B cell (primary cell): ENCODE measurements around the gene SEZ6L2. TPM values are rescaled to one million over a fixed set of nuclear protein-coding genes. Genes with fewer than 3 reads are reported as not detected.

Source experiments
- ATAC-seq: fragments of 200-7000 bp; cut with Tn5 transposase; one replicate; pipeline ENCODE4 v1.10.0; 2021; ENCODE audit warnings: low read depth, mild to moderate bottlenecking, moderate number of reproducible peaks, moderate library complexity
- CTCF ChIA-PET: fragments of 350-600 bp; sonication (Branson Sonifier 250); formaldehyde crosslinking; loops from one replicate; lab custom pipeline; 2021; ENCODE audit warnings: antibody characterized with exemption, inconsistent platforms; lab: Charles Lee
- POLR2A ChIA-PET: fragments of 350-600 bp; sonication (Branson Sonifier 250); formaldehyde crosslinking; loops from one replicate; lab custom pipeline; 2021; ENCODE audit warnings: antibody characterized with exemption; lab: Charles Lee
- DNase-seq: peaks from one replicate; pipeline ENCODE4 v3.0.0; 2013
- H2AFZ ChIP-seq: 2 replicates; pipeline ENCODE4 v1.6.1; 2012; ENCODE audit warnings: mild to moderate bottlenecking, low read depth, low read length; ENCODE audit not compliant: insufficient read depth, poor library complexity, severe bottlenecking
- H3K27ac ChIP-seq, 2 donors: 1 replicate in 1 of 2; 2 replicates in 1 of 2; pipeline ENCODE4 v1.5.1; 2012 to 2013; ENCODE audit warnings: low read length in 2 of 2, mild to moderate bottlenecking in 2 of 2, moderate library complexity in 1 of 2
- H3K27me3 ChIP-seq, 4 experiments: fragments of 200-600 bp in 1 of 4; sonication (generic) in 1 of 4; replicated peaks in 1 of 4; 1 replicate in 2 of 4; 2 replicates in 2 of 4; pipeline versions ENCODE4 v1.6.1 to v1.7.0; 2013 to 2016; ENCODE audit warnings: low read length in 3 of 4, mild to moderate bottlenecking in 2 of 4, mixed read lengths in 1 of 4, moderate library complexity in 1 of 4; ENCODE audit not compliant: insufficient read depth in 4 of 4, control insufficient read depth in 3 of 4; ENCODE audit errors: control extremely low read depth in 1 of 4
- H3K36me3 ChIP-seq, 2 experiments: replicated peaks in 1 of 2; 1 replicate in 1 of 2; 2 replicates in 1 of 2; pipeline versions ENCODE4 v1.6.1 to v1.7.1; 2013; ENCODE audit warnings: low read length in 1 of 2; ENCODE audit not compliant: insufficient read depth in 2 of 2, control insufficient read depth in 1 of 2; ENCODE audit errors: control extremely low read depth in 1 of 2, extremely low read depth in 1 of 2
- H3K4me1 ChIP-seq, 2 donors: fragments of 200-600 bp in 1 of 2; sonication (generic) in 1 of 2; 1 replicate in 1 of 2; 2 replicates in 1 of 2; pipeline versions ENCODE4 v1.5.1 to v1.6.1; 2013 to 2017; ENCODE audit warnings: low read length in 2 of 2; ENCODE audit not compliant: control insufficient read depth in 2 of 2, insufficient read depth in 2 of 2
- H3K4me2 ChIP-seq: replicated peaks from 2 replicates; pipeline ENCODE3; 2012; ENCODE audit warnings: mild to moderate bottlenecking, low read depth, low read length; ENCODE audit not compliant: poor library complexity, severe bottlenecking
- H3K4me3 ChIP-seq, 5 experiments: fragments of 200-600 bp in 1 of 5; sonication (generic) in 1 of 5; 1 replicate in 3 of 5; 2 replicates in 2 of 5; pipeline versions ENCODE4 v1.5.1 to v1.7.0; 2011 to 2016; ENCODE audit warnings: low read length in 4 of 5, mild to moderate bottlenecking in 4 of 5, low read depth in 2 of 5, control low read depth in 1 of 5, moderate library complexity in 1 of 5; ENCODE audit not compliant: insufficient read depth in 1 of 5; ENCODE audit errors: control extremely low read depth in 1 of 5, extremely low read depth in 1 of 5
- H3K79me2 ChIP-seq: fragments of 200-600 bp; sonication (generic); one replicate; pipeline ENCODE4 v1.6.0; 2016; ENCODE audit warnings: low read length; ENCODE audit not compliant: control insufficient read depth, insufficient read depth
- H3K9ac ChIP-seq: fragments of 200-600 bp; sonication (generic); 2 replicates; pipeline ENCODE4 v1.6.1; 2017; ENCODE audit warnings: mild to moderate bottlenecking, low read length, moderate library complexity
- H3K9me3 ChIP-seq, 3 donors: one replicate each; pipeline versions ENCODE4 v1.6.1 to v1.7.1; 2013; ENCODE audit warnings: low read length in 2 of 3; ENCODE audit not compliant: control insufficient read depth in 2 of 3, insufficient read depth in 1 of 3; ENCODE audit errors: control extremely low read depth in 1 of 3
- H4K20me1 ChIP-seq: 2 replicates; pipeline ENCODE4 v1.6.0; 2012; ENCODE audit warnings: mild to moderate bottlenecking, low read length; ENCODE audit not compliant: insufficient read depth, control insufficient read depth, poor library complexity, severe bottlenecking
- H3K27ac Mint-ChIP-seq: one replicate; pipeline ENCODE4 v1.8.0; 2021; ENCODE audit warnings: mixed read lengths
- H3K27me3 Mint-ChIP-seq: one replicate; pipeline ENCODE4 v1.8.0; 2021; ENCODE audit warnings: mixed read lengths
- H3K4me1 Mint-ChIP-seq: one replicate; pipeline ENCODE4 v1.8.0; 2021; ENCODE audit warnings: mixed read lengths
- H3K4me3 Mint-ChIP-seq: one replicate; pipeline ENCODE4 v1.8.0; 2021; ENCODE audit warnings: mixed read lengths
- H3K9me3 Mint-ChIP-seq: one replicate; pipeline ENCODE4 v1.8.0; 2022; ENCODE audit warnings: mixed read lengths; ENCODE audit not compliant: insufficient read depth
- CTCF ChIP-seq: fragments of 200-600 bp; IDR thresholded peaks from one replicate; pipeline ENCODE4 v1.8.0; 2022; ENCODE audit warnings: antibody characterized with exemption, mild to moderate bottlenecking
- EZH2 ChIP-seq: IDR thresholded peaks from 2 replicates; pipeline ENCODE4 v1.6.1; 2012; ENCODE audit warnings: borderline replicate concordance, low read depth, mild to moderate bottlenecking, moderate library complexity, low read length; ENCODE audit not compliant: insufficient read depth, poor library complexity, severe bottlenecking
- WGBS: methylation state at CpG from one replicate; pipeline ENCODE4 v1.1.5; 2013; ENCODE audit warnings: missing lambda C conversion rate; ENCODE audit not compliant: insufficient coverage; 5-methylcytosine and 5-hydroxymethylcytosine counted together
- intact Hi-C: fragments of 100-400 bp; cut with micrococcal nuclease; formaldehyde crosslinking; loops from one replicate; pipeline ENCODE4 v1.10.0; 2022
- polyA plus RNA-seq: library from polyadenylated mRNA; depleted of rRNA; stranded (reverse); fragments of >200 nt; gene quantifications from 2 replicates; pipeline ENCODE4 v1.2.3, GENCODE V29; 2012
- total RNA-seq, 2 donors: library from RNA; stranded (reverse); fragments of 120-200 nt in 1 of 2; gene quantifications; 1 replicate in 1 of 2; 2 replicates in 1 of 2; pipeline versions ENCODE4 v1.2.3 to v1.2.4, GENCODE V29; 2013 to 2022

The SEZ6L2 gene
- total and polyA plus RNA-seq, 2 donors (not counting 1 experiment from before 2014, with no cell fraction given): 0.10 TPM; not detected in 1

- H3K79me2 ChIP-seq: peaks cover 16% of the 10 kb centered on the region
- peak overlapping the region; percentile 67 to 92 (median 81) for H3K4me3 ChIP-seq
- ChIA-PET CTCF (interaction anchor here (0.7 to 1.6 kb wide), 2 partner anchors 14 to 143 kb away, joined by 4 to 6 read pairs; no protein-coding TSS in a partner anchor), POLR2A (interaction anchor here (1.3 kb wide), 1 partner anchor 99 kb away, joined by 3 read pairs; the partner anchor contains the start of gene TMEM219)
- DNase-seq (no peak), ATAC-seq (no peak)
- H3K4me1 ChIP-seq: peaks cover 14 to 19% of the 10 kb centered on the region in 2 donors
- peak overlapping the region; percentile 86 for H3K9ac ChIP-seq
- H3K4me2 ChIP-seq: peak overlapping the region; percentile 89
- TF ChIP-seq CTCF (no peak), EZH2 (no peak)
- peak overlapping the region; percentile 78 for H2AFZ ChIP-seq
- peaks cover 0 to 4% (median 0%) of the 10 kb centered on the region in 3 donors for H3K9me3 ChIP-seq
- H3K27me3 ChIP-seq: no peaks in the 10 kb centered on the region
- H3K27ac Mint-ChIP-seq: peak overlapping the region; percentile 99
- under 1% methylated on average over 26 of the region's 27 CpGs for WGBS
- no peaks in the 10 kb centered on the region for H3K27me3 Mint-ChIP-seq
- H3K36me3 ChIP-seq: peaks cover 4 to 25% of the 10 kb centered on the region in 2 experiments
- intact Hi-C loops: loop anchor here (5.0 to 10.0 kb wide), 2 partner anchors 115 to 532 kb away; partner anchors contain the start of genes C16orf54 and ZNF48
- H3K4me1 Mint-ChIP-seq: peaks cover 21% of the 10 kb centered on the region
- peak overlapping the region; percentile 96 for H3K4me3 Mint-ChIP-seq
- peaks cover 8% of the 10 kb centered on the region for H4K20me1 ChIP-seq
- H3K9me3 Mint-ChIP-seq: no peaks in the 10 kb centered on the region
- H3K27ac ChIP-seq: peak overlapping the region in 1 of 2 donors; percentile 96
These were observed 36.9 kb downstream of the SEZ6L2 start for GRCh38 chr16:29862383-29862883.

- Mint-ChIP-seq H3K27ac (no peak overlapping the region), H3K4me1 (peaks cover 21% of the 10 kb centered on the region), H3K27me3 (no peaks in the 10 kb centered on the region), H3K4me3 (peak overlapping the region; percentile 96), H3K9me3 (no peaks in the 10 kb centered on the region)
- ATAC-seq: no peak
- intact Hi-C loops: loop anchor here (5.0 to 10.0 kb wide), 2 partner anchors 113 to 535 kb away; partner anchors contain the start of genes C16orf54 and ZNF48
- Histone ChIP-seq H3K9me3 (peaks cover 0 to 4% (median 0%) of the 10 kb centered on the region in 3 donors), H3K79me2 (peaks cover 16% of the 10 kb centered on the region), H3K4me1 (peaks cover 14 to 19% of the 10 kb centered on the region in 2 donors), H3K9ac (no peak overlapping the region), H3K27ac (no peak overlapping the region), H3K4me2 (no peak overlapping the region), H4K20me1 (peaks cover 8% of the 10 kb centered on the region), H3K4me3 (no peak overlapping the region), H3K36me3 (peaks cover 4 to 25% of the 10 kb centered on the region in 2 experiments), H3K27me3 (no peaks in the 10 kb centered on the region), H2AFZ (no peak overlapping the region)
- 96% methylated on average over 7 of the region's 9 CpGs for WGBS
- TF ChIP-seq EZH2 (no peak), CTCF (no peak)
- ChIA-PET CTCF (interaction anchor here (0.5 kb wide), 1 partner anchor 11 kb away, joined by 3 read pairs; no protein-coding TSS in a partner anchor), POLR2A (interaction anchor here (0.6 kb wide), 1 partner anchor 54 kb away, joined by 4 read pairs; the partner anchor contains the start of gene MAZ)
- DNase-seq: no peak
These were observed 39.1 kb downstream of the SEZ6L2 start for GRCh38 chr16:29860218-29860617.
